ENCODE data around the gene TGIF2.

Gene TGIF2

GRCh38 chr20:36541768-36542488 lies 31.5 kb upstream of the TGIF2 start:
- in situ Hi-C loops (cut with HindIII; ENCODE audit: low pct_unique_long_range_greater_than_20kb, low sequenced_read_pairs): no loop called here
- peak; percentile 64 to 71 for DNase-seq (ENCODE audit: low read depth in 1 of 2, low spot score in 1 of 2)

GRCh38 chr20:36542516-36543183 lies 30.7 kb upstream of the TGIF2 start:
- no peak for TF ChIP-seq JUND (IDR thresholded peaks at IDR 0.05; ENCODE audit: low read depth)
- no peak for DNase-seq (ENCODE audit: low read depth in 1 of 2, low spot score in 1 of 2)
- in situ Hi-C loops (cut with HindIII; ENCODE audit: low pct_unique_long_range_greater_than_20kb, low sequenced_read_pairs): no loop called here

More at GRCh38 chr20:36541768-36542488, 31.5 kb upstream of the TGIF2 start:
- TF ChIP-seq JUND (IDR thresholded peaks at IDR 0.05; ENCODE audit: low read depth): no peak

GRCh38 chr20:36543184-36544133 lies 29.9 kb upstream of the TGIF2 start:
- in situ Hi-C loops (cut with HindIII; ENCODE audit: low pct_unique_long_range_greater_than_20kb, low sequenced_read_pairs): no loop called here
- no peak for DNase-seq (ENCODE audit: low read depth in 1 of 2, low spot score in 1 of 2)
- no peak for TF ChIP-seq JUND (IDR thresholded peaks at IDR 0.05; ENCODE audit: low read depth)

- in situ Hi-C loops (cut with HindIII; ENCODE audit: low pct_unique_long_range_greater_than_20kb, low sequenced_read_pairs): no loop called here
- TF ChIP-seq JUND (IDR thresholded peaks at IDR 0.05; ENCODE audit: low read depth): no peak
- no peak for DNase-seq (ENCODE audit: low read depth in 1 of 2, low spot score in 1 of 2)
Measured at GRCh38 chr20:36544134-36545018, 29.0 kb upstream of the TGIF2 start.

GRCh38 chr20:36546111-36546736 lies 27.2 kb upstream of the TGIF2 start:
- DNase-seq (ENCODE audit: low read depth in 1 of 2, low spot score in 1 of 2): no peak
- in situ Hi-C loops (cut with HindIII; ENCODE audit: low pct_unique_long_range_greater_than_20kb, low sequenced_read_pairs): no loop called here
- TF ChIP-seq JUND (IDR thresholded peaks at IDR 0.05; ENCODE audit: low read depth): no peak

- no peak for TF ChIP-seq JUND (IDR thresholded peaks at IDR 0.05; ENCODE audit: low read depth)
- DNase-seq (ENCODE audit: low read depth in 1 of 2, low spot score in 1 of 2): no peak
- in situ Hi-C loops (cut with HindIII; ENCODE audit: low pct_unique_long_range_greater_than_20kb, low sequenced_read_pairs): no loop called here
Measured at GRCh38 chr20:36547186-36548005, 26.0 kb upstream of the TGIF2 start.

GRCh38 chr20:36548006-36548315 lies 25.4 kb upstream of the TGIF2 start:
- no peak for DNase-seq (ENCODE audit: low read depth in 1 of 2, low spot score in 1 of 2)
- in situ Hi-C loops (cut with HindIII; ENCODE audit: low pct_unique_long_range_greater_than_20kb, low sequenced_read_pairs): no loop called here
- no peak for TF ChIP-seq JUND (IDR thresholded peaks at IDR 0.05; ENCODE audit: low read depth)

GRCh38 chr20:36548704-36549627 lies 24.4 kb upstream of the TGIF2 start:
- TF ChIP-seq JUND (IDR thresholded peaks at IDR 0.05; ENCODE audit: low read depth): no peak
- DNase-seq (ENCODE audit: low read depth in 1 of 2, low spot score in 1 of 2): no peak
- in situ Hi-C loops (cut with HindIII; ENCODE audit: low pct_unique_long_range_greater_than_20kb, low sequenced_read_pairs): no loop called here

- in situ Hi-C loops (cut with HindIII; ENCODE audit: low pct_unique_long_range_greater_than_20kb, low sequenced_read_pairs): no loop called here
- no peak for DNase-seq (ENCODE audit: low read depth in 1 of 2, low spot score in 1 of 2)
- no peak for TF ChIP-seq JUND (IDR thresholded peaks at IDR 0.05; ENCODE audit: low read depth)
Measured at GRCh38 chr20:36549628-36549941, 23.8 kb upstream of the TGIF2 start.

All from T47D (cell line).